Gastrocnemius medialis (tissue), 4 donors: ENCODE measurements around the gene NEDD4.
"Not testable (repeated sequence)": the region's sequence is repeated elsewhere in the genome, so short reads cannot be mapped to it uniquely, and the experiment has no call there.

Experiments
- CTCF ChIP-seq, 5 experiments: fragments of 450-650 bp in 3 of 5; fragments of 200-600 bp in 2 of 5; sonication (generic) in 2 of 5; IDR thresholded peaks in 4 of 5; conservative IDR thresholded peaks in 1 of 5; 1 replicate in 4 of 5; 2 replicates in 1 of 5; pipeline ENCODE4 v1.5.1; 2016 to 2019; ENCODE audit warnings: antibody characterized with exemption in 5 of 5, mild to moderate bottlenecking in 3 of 5, moderate library complexity in 3 of 5
- POLR2A ChIP-seq, 2 donors: fragments of 450-650 bp; IDR thresholded peaks; one replicate each; pipeline ENCODE4 v1.6.1; 2017; ENCODE audit warnings: antibody characterized with exemption in 2 of 2, mild to moderate bottlenecking in 2 of 2, moderate library complexity in 2 of 2

GRCh38 chr15:56004281-56004680 is 10.9 kb upstream of the NEDD4 start:
- not testable (repeated sequence) for TF ChIP-seq CTCF (IDR thresholded peaks at IDR 0.05 in 4 of 5, conservative IDR thresholded peaks at IDR 0.05 in 1 of 5); POLR2A (IDR thresholded peaks at IDR 0.05)
